Gastroesophageal sphincter (tissue), 4 donors: ENCODE data around the gene GRID1. TPM values are rescaled to one million over a fixed set of nuclear protein-coding genes. Genes with fewer than 3 reads are reported as not detected.
A peak's percentile ranks its signal among the peaks of the same experiment; 100 is the strongest.

ENCODE experiments used
- ATAC-seq: fragments of 150-250 bp; one replicate; pipeline ENCODE4 v1.9.1; 2016; ENCODE audit warnings: mild to moderate bottlenecking, moderate library complexity
- H3K27ac ChIP-seq, 4 donors: fragments of 200-600 bp; sonication (generic) in 3 of 4; 1 replicate in 3 of 4; 2 replicates in 1 of 4; pipeline ENCODE4 v1.5.1; 2016 to 2019
- H3K27me3 ChIP-seq: fragments of 200-600 bp; sonication (generic); one replicate; pipeline ENCODE4 v1.5.1; 2019
- H3K36me3 ChIP-seq, 2 donors: fragments of 200-600 bp; sonication (generic); one replicate each; pipeline ENCODE4 v1.5.1; 2019; ENCODE audit warnings: control low read depth in 1 of 2
- H3K4me1 ChIP-seq, 3 donors: fragments of 200-600 bp; sonication (generic); 1 replicate in 2 of 3; 2 replicates in 1 of 3; pipeline ENCODE4 v1.5.1; 2016 to 2019; ENCODE audit warnings: control low read depth in 2 of 3
- H3K4me3 ChIP-seq, 2 donors: fragments of 200-600 bp; sonication (generic); one replicate each; pipeline ENCODE4 v1.5.1; 2019; ENCODE audit warnings: mild to moderate bottlenecking in 1 of 2, moderate library complexity in 1 of 2
- H3K9me3 ChIP-seq, 3 donors: fragments of 200-600 bp; sonication (generic); one replicate each; pipeline ENCODE4 v1.5.1; 2017 to 2019; ENCODE audit warnings: control low read depth in 2 of 3
- CTCF ChIP-seq, 4 experiments: fragments of 200-600 bp in 2 of 4; fragments of 450-650 bp in 2 of 4; sonication (generic) in 1 of 4; IDR thresholded peaks; one replicate each; pipeline ENCODE4 v1.5.1; 2017 to 2019; ENCODE audit warnings: antibody characterized with exemption in 4 of 4, mild to moderate bottlenecking in 2 of 4, moderate library complexity in 2 of 4
- EP300 ChIP-seq: sonication (generic); formaldehyde crosslinking; IDR thresholded peaks from one replicate; pipeline ENCODE4 v1.6.1; 2017; ENCODE audit warnings: antibody characterized with exemption, mild to moderate bottlenecking
- POLR2A ChIP-seq, 2 donors: fragments of 450-650 bp; IDR thresholded peaks; one replicate each; pipeline ENCODE4 v1.6.1; 2017; ENCODE audit warnings: antibody characterized with exemption in 2 of 2, mild to moderate bottlenecking in 2 of 2, moderate library complexity in 1 of 2
- POLR2AphosphoS5 ChIP-seq: sonication (generic); formaldehyde crosslinking; IDR thresholded peaks from one replicate; pipeline ENCODE4 v1.6.1; 2017; ENCODE audit warnings: antibody characterized with exemption
- WGBS, 2 donors: methylation state at CpG; one replicate each; pipeline ENCODE4 v1.1.5; 2018; ENCODE audit warnings: low coverage in 1 of 2; 5-methylcytosine and 5-hydroxymethylcytosine counted together
- total RNA-seq, 4 donors: library from RNA; depleted of rRNA; stranded (reverse); fragments of >200 nt; gene quantifications; one replicate each; pipeline ENCODE4 v1.1.0, GENCODE V29; 2016

Gene GRID1
- total RNA-seq, 4 donors from 2014 or later: 1.2 to 2.7 (median 1.7) TPM

- Histone ChIP-seq H3K27me3 (peaks cover 71% of the 10 kb centered on the region), H3K4me3 (peak overlapping the region in 1 of 2 donors; percentile 14), H3K27ac (no peak overlapping the region), H3K4me1 (peaks cover 0 to 18% (median 0%) of the 10 kb centered on the region in 3 donors), H3K9me3 (no peaks in the 10 kb centered on the region), H3K36me3 (no peaks in the 10 kb centered on the region)
- TF ChIP-seq CTCF (IDR thresholded peaks at IDR 0.05) (no peak), EP300 (no peak), POLR2AphosphoS5 (no peak), POLR2A (IDR thresholded peaks at IDR 0.05) (no peak)
- WGBS, 2 donors: 0 to 60% methylated on average over 1 to 2 of the region's 29 CpGs
- ATAC-seq: no peak
Observed at GRCh38 chr10:86262688-86263181, 103.9 kb downstream of the GRID1 start.

- no peak for ATAC-seq
- H3K4me3 ChIP-seq: peak overlapping the region in 1 of 2 donors; percentile 14
- peaks cover 0 to 18% (median 0%) of the 10 kb centered on the region in 3 donors for H3K4me1 ChIP-seq
- no peaks in the 10 kb centered on the region for H3K36me3 ChIP-seq
- TF ChIP-seq EP300 (no peak), CTCF (IDR thresholded peaks at IDR 0.05) (no peak), POLR2AphosphoS5 (no peak), POLR2A (IDR thresholded peaks at IDR 0.05) (no peak)
- H3K27me3 ChIP-seq: peaks cover 64% of the 10 kb centered on the region
- H3K27ac ChIP-seq: no peak overlapping the region
- 63% methylated on average over 2 to 5 of the region's 14 CpGs for WGBS, 2 donors
- no peaks in the 10 kb centered on the region for H3K9me3 ChIP-seq
Observed at GRCh38 chr10:86261941-86262687, 104.5 kb downstream of the GRID1 start.

- TF ChIP-seq POLR2A (IDR thresholded peaks at IDR 0.05) (no peak), POLR2AphosphoS5 (no peak), CTCF (IDR thresholded peaks at IDR 0.05) (no peak), EP300 (no peak)
- Histone ChIP-seq H3K27me3 (peaks cover 58% of the 10 kb centered on the region), H3K27ac (no peak overlapping the region), H3K4me3 (no peak overlapping the region), H3K36me3 (no peaks in the 10 kb centered on the region), H3K9me3 (no peaks in the 10 kb centered on the region), H3K4me1 (peaks cover 0 to 18% (median 0%) of the 10 kb centered on the region in 3 donors)
- ATAC-seq: no peak
- 96 to 100% methylated on average over 1 to 4 of the region's 5 CpGs for WGBS, 2 donors
Observed at GRCh38 chr10:86261470-86261869, 105.1 kb downstream of the GRID1 start.

- Histone ChIP-seq H3K27me3 (peaks cover 51% of the 10 kb centered on the region), H3K4me1 (peaks cover 0 to 18% (median 0%) of the 10 kb centered on the region in 3 donors), H3K27ac (no peak overlapping the region), H3K4me3 (no peak overlapping the region), H3K9me3 (no peaks in the 10 kb centered on the region), H3K36me3 (no peaks in the 10 kb centered on the region)
- WGBS, 2 donors: 47 to 57% methylated on average over 6 of the region's 6 CpGs
- TF ChIP-seq POLR2A (IDR thresholded peaks at IDR 0.05) (no peak), EP300 (no peak), CTCF (IDR thresholded peaks at IDR 0.05) (no peak)
- ATAC-seq: no peak
Observed at GRCh38 chr10:86260564-86260963, 106.0 kb downstream of the GRID1 start.
